Peyer's patch (tissue), 4 donors: ENCODE measurements around the gene PDCL3.

Experiments used
- CTCF ChIP-seq, 6 experiments: fragments of 450-650 bp in 4 of 6; fragments of 200-600 bp in 2 of 6; sonication (generic) in 1 of 6; IDR thresholded peaks; one replicate each; pipeline ENCODE4 v1.5.1; 2017 to 2019; ENCODE audit warnings: antibody characterized with exemption in 6 of 6, mild to moderate bottlenecking in 3 of 6, moderate library complexity in 1 of 6
- POLR2A ChIP-seq, 2 donors: fragments of 450-650 bp; IDR thresholded peaks; one replicate each; pipeline ENCODE4 v1.5.1; 2017; ENCODE audit warnings: antibody characterized with exemption in 2 of 2, mild to moderate bottlenecking in 2 of 2, moderate library complexity in 2 of 2

DNA sequence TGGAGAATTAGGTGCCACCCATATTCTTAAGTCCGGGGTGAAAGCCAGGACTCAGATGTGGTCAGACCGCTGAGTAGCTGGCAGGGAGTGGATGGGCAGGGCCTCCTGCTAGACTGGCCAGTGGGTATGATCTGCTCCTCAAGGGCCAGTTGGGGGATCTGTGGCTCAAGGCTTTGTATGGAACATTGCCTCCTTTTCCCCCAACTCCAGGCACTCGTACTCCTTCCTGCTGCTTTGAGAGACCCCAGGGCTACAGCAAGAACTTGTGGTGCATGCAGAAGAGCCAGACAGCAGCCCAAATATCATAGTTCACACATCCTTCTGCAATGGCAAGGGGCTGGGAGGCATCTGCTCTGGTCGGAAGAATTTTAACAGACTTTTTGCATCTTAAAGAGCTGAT lies 61.7 kb downstream of the PDCL3 start:
- TF ChIP-seq CTCF (IDR thresholded peaks at IDR 0.05), result no peak
- TF ChIP-seq POLR2A (IDR thresholded peaks at IDR 0.05), result no peak
